K562 (cell line): Measurements from ENCODE around the gene SLC38A10. TPM values are rescaled to one million over a fixed set of nuclear protein-coding genes. Genes with fewer than 3 reads are reported as not detected.

Experiments
- CBX5 ChIP-seq: IDR thresholded peaks from 2 replicates; pipeline ENCODE4 v1.6.1; 2014; ENCODE audit warnings: low read depth, borderline replicate concordance
- CSDE1 ChIP-seq, 2 experiments: fragments of 450-650 bp; IDR thresholded peaks; 2 replicates each; pipeline ENCODE4 v1.6.1; 2016; ENCODE audit warnings: mild to moderate bottlenecking in 1 of 2
- ELF2 ChIP-seq: fragments of 250-450 bp; sonication (Bioruptor Pico); IDR thresholded peaks from 2 replicates; pipeline ENCODE4 v1.5.0; 2021; ENCODE audit warnings: mild to moderate bottlenecking
- HDAC1 ChIP-seq, 2 experiments: fragments of 450-650 bp; IDR thresholded peaks; 2 replicates each; pipeline ENCODE4 v1.6.1; 2016 to 2017; ENCODE audit warnings: inconsistent platforms in 1 of 2, mild to moderate bottlenecking in 1 of 2, moderate library complexity in 1 of 2
- L3MBTL2 ChIP-seq: fragments of 450-650 bp; IDR thresholded peaks from 2 replicates; pipeline ENCODE4 v1.6.1; 2016; ENCODE audit warnings: mild to moderate bottlenecking, moderate library complexity
- RHOXF2B ChIP-seq: fragments of 250-450 bp; sonication (Bioruptor Pico); conservative IDR thresholded peaks from 2 replicates; pipeline ENCODE4 v1.5.1; 2021
- SREBF2 ChIP-seq: sonication (generic); formaldehyde crosslinking; IDR thresholded peaks from 2 replicates; pipeline ENCODE4 v1.4.0; 2020; ENCODE audit warnings: mild to moderate bottlenecking, missing genetic modification reagents
- SUPT5H ChIP-seq: fragments of 450-650 bp; IDR thresholded peaks from 2 replicates; pipeline ENCODE4 v1.6.1; 2016
- U2AF1 ChIP-seq: fragments of 200-400 bp; formaldehyde crosslinking; optimal IDR thresholded peaks from 2 replicates; pipeline ENCODE3; 2017; ENCODE audit warnings: mild to moderate bottlenecking, low read depth, low read length, moderate library complexity
- ZBTB8A ChIP-seq: fragments of 450-650 bp; IDR thresholded peaks from 2 replicates; pipeline ENCODE4 v1.6.1; 2018; ENCODE audit warnings: mild to moderate bottlenecking, moderate library complexity; ENCODE audit not compliant: partially characterized antibody
- ZC3H4 ChIP-seq: sonication (generic); formaldehyde crosslinking; IDR thresholded peaks from 2 replicates; pipeline ENCODE4 v1.9.0; 2021; ENCODE audit warnings: missing genetic modification reagents, borderline replicate concordance
- ZFX ChIP-seq: sonication (generic); formaldehyde crosslinking; IDR thresholded peaks from 2 replicates; pipeline ENCODE4 v1.8.0; 2022; ENCODE audit warnings: mild to moderate bottlenecking, missing genetic modification reagents, moderate library complexity
- ZNF311 ChIP-seq: fragments of 250-450 bp; sonication (Bioruptor Pico); IDR thresholded peaks from 2 replicates; pipeline ENCODE4 v1.4.0; 2020; ENCODE audit warnings: mild to moderate bottlenecking, moderate library complexity
- ZNF444 ChIP-seq: fragments of 250-450 bp; sonication (Bioruptor Pico); IDR thresholded peaks from 2 replicates; pipeline ENCODE4 v1.4.0; 2020; ENCODE audit warnings: mild to moderate bottlenecking, moderate library complexity
- ZNF699 ChIP-seq: fragments of 250-450 bp; sonication (Bioruptor Pico); IDR thresholded peaks from 2 replicates; pipeline ENCODE4 v1.8.0; 2021; ENCODE audit warnings: mild to moderate bottlenecking, moderate library complexity; ENCODE audit not compliant: insufficient replicate concordance
- ZNF76 ChIP-seq: fragments of 250-450 bp; sonication (Bioruptor Pico); IDR thresholded peaks from 2 replicates; pipeline ENCODE4 v1.4.0; 2020; ENCODE audit warnings: mild to moderate bottlenecking, moderate library complexity, borderline replicate concordance
- ZZZ3 ChIP-seq: fragments of 450-650 bp; IDR thresholded peaks from 2 replicates; pipeline ENCODE4 v1.6.1; 2016; ENCODE audit warnings: antibody characterized with exemption, mild to moderate bottlenecking, moderate library complexity
- polyA plus RNA-seq, 8 experiments: library from polyadenylated mRNA; depleted of rRNA in 4 of 8; stranded (reverse) in 5 of 8; unstranded in 3 of 8; fragments of >200 nt; fragmentation: Nextera tagmentation in 2 of 8; fragmentation: Illumina TruSeq in 1 of 8; extraction: Ambion mirVana in 2 of 8; extraction: Trizol in 1 of 8; gene quantifications; 2 replicates each; pipeline versions ENCODE4 v1.2.1 to v1.2.3, GENCODE V29; 2011 to 2014; ENCODE audit warnings: inconsistent platforms in 1 of 8, missing spikeins in 1 of 8
- total RNA-seq, 7 experiments: library from RNA; depleted of rRNA in 6 of 7; stranded (reverse); fragments of >200 nt in 6 of 7; fragmentation: Illumina TruSeq in 2 of 7; extraction: Trizol in 2 of 7; gene quantifications; 2 replicates each; pipeline versions ENCODE4 v1.2.1 to v1.2.3, GENCODE V29; 2011 to 2021; ENCODE audit warnings: low replicate concordance in 1 of 7
- TF ChIP-seq, protein P1 (sequence below), 2 experiments: fragments of 450-650 bp; IDR thresholded peaks; 2 replicates each; pipeline ENCODE4 v1.6.1; 2016; ENCODE audit warnings: mild to moderate bottlenecking in 2 of 2, borderline replicate concordance in 1 of 2, low read depth in 1 of 2, moderate library complexity in 1 of 2
- TF ChIP-seq, protein P2 (sequence below): fragments of 250-450 bp; sonication (Bioruptor Pico); IDR thresholded peaks from 2 replicates; pipeline ENCODE4 v1.5.0; 2020; ENCODE audit warnings: mild to moderate bottlenecking, borderline replicate concordance

The SLC38A10 gene
- total and polyA plus RNA-seq, 9 of the 15 experiments (the other 6 are each of a cell fraction or from before 2014, with no cell fraction given), result 0.45 to 54.2 (median 13.8) TPM

DNA sequence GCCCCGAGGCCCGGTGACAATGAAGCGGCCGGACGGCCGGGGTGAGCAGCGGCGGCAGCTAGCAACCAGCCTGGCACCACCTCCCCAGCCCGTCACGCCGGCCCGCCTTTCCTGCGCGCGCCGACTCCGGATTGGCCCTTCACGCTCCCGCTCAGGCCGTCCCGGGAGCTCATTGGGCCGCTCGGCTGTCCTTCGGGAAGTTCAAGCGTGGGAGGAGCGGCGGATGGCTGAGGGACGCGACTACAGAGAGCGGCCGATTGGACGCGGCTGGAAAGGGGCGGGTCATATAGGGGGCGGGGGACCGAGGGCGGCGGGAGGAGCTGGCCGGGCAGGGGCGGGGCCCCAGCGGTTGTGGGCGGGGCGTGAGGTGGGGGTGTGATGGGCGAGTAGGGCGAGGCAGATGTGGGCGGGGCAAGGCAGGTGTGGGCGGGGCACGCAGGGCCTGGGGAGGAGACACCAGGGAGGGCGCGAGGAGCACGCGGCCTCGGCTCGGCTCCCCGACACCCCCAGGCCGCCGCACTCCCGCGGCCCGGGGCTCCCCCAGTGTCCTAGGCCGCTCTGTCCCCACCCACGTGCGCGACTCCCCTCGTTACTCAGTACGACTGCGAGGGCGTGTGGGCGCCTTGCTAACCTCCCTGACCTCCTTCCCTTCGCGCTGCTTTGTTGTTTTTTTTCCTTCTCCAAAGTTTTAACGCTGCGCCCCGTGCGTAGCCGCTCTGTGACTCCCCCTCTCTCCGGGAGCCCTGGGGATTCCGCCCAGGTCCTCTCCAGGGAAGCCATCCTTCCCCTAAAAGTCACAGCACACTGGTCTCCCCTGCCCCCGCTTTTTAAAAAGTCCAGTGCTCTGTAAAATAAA lies 72.0 kb downstream of the SLC38A10 start, which contains the start of gene CEP131 (continued):
- TF ChIP-seq, protein P1, sequence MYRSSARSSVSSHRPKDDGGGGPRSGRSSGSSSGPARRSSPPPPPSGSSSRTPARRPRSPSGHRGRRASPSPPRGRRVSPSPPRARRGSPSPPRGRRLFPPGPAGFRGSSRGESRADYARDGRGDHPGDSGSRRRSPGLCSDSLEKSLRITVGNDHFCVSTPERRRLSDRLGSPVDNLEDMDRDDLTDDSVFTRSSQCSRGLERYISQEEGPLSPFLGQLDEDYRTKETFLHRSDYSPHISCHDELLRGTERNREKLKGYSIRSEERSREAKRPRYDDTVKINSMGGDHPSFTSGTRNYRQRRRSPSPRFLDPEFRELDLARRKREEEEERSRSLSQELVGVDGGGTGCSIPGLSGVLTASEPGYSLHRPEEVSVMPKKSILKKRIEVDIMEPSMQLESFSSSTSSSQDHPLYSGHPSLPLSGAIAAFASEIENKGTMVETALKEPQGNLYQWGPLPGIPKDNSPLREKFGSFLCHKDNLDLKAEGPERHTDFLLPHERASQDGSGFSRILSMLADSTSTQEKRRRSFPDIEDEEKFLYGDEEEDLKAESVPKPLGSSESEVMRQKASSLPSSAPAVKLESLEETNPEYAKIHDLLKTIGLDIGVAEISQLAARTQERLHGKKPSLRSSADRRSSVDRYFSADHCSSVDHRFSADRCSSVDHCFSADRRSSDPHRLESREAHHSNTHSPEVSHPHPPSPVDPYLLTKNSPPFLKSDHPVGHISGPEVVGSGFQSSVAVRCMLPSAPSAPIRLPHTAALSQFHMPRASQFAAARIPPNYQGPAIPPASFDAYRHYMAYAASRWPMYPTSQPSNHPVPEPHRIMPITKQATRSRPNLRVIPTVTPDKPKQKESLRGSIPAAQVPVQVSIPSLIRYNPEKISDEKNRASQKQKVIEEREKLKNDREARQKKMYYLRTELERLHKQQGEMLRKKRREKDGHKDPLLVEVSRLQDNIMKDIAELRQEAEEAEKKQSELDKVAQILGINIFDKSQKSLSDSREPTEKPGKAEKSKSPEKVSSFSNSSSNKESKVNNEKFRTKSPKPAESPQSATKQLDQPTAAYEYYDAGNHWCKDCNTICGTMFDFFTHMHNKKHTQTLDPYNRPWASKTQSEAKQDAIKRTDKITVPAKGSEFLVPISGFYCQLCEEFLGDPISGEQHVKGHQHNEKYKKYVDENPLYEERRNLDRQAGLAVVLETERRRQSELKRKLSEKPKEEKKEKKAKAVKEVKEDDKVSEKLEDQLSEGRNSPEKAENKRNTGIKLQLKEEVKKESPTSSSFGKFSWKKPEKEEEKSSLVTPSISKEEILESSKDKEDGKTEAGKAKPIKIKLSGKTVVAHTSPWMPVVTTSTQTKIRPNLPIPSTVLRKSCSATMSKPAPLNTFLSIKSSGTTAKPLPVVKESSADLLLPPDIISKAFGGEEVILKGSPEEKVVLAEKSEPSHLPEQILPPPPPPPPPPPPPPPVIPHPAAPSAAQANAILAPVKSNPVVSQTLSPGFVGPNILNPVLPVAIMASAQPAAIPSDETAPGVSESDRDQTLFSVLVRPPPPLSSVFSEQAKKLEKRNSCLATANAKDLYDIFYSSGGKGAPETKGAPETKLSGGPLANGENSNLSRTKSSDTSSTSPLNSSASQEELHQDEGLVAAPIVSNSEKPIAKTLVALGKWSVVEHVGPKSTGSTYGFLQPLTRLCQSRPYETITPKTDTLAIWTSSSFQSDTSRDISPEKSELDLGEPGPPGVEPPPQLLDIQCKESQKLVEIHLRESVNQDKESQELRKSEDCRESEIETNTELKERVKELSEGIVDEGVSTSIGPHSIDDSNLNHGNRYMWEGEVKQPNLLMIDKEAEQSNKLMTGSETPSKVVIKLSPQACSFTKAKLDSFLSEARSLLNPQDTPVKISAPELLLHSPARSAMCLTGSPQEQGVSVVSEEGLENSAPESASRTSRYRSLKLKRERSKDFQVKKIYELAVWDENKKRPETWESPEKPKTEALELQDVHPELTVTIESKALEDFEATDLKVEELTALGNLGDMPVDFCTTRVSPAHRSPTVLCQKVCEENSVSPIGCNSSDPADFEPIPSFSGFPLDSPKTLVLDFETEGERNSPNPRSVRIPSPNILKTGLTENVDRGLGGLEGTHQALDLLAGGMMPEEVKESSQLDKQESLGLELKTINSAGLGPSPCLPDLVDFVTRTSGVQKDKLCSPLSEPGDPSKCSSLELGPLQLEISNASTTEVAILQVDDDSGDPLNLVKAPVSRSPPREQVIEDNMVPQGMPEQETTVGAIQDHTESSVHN (IDR thresholded peaks at IDR 0.05; ENCODE audit: borderline replicate concordance in 1 of 2, low read depth in 1 of 2), result no peak
- TF ChIP-seq SREBF2 (CRISPR knock-in tag), result no peak
- TF ChIP-seq ZFX (CRISPR knock-in tag), result peak; percentile 92
- peak; percentile 79 for TF ChIP-seq SUPT5H
- no peak for TF ChIP-seq ZC3H4 (CRISPR knock-in tag)
- TF ChIP-seq ZNF311 (CRISPR knock-in tag), result 0 out of 2 replicates have a peak, but pooled peaks have one; percentile 22
- TF ChIP-seq L3MBTL2, result peak; percentile 100
- no peak for TF ChIP-seq RHOXF2B
- no peak for TF ChIP-seq ZZZ3
- no peak; the same call in 1 of the 2 replicates for TF ChIP-seq ZNF76 (CRISPR knock-in tag)
- TF ChIP-seq, protein P2, sequence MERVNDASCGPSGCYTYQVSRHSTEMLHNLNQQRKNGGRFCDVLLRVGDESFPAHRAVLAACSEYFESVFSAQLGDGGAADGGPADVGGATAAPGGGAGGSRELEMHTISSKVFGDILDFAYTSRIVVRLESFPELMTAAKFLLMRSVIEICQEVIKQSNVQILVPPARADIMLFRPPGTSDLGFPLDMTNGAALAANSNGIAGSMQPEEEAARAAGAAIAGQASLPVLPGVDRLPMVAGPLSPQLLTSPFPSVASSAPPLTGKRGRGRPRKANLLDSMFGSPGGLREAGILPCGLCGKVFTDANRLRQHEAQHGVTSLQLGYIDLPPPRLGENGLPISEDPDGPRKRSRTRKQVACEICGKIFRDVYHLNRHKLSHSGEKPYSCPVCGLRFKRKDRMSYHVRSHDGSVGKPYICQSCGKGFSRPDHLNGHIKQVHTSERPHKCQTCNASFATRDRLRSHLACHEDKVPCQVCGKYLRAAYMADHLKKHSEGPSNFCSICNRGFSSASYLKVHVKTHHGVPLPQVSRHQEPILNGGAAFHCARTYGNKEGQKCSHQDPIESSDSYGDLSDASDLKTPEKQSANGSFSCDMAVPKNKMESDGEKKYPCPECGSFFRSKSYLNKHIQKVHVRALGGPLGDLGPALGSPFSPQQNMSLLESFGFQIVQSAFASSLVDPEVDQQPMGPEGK (CRISPR knock-in tag), result no peak
- TF ChIP-seq ELF2 (CRISPR knock-in tag), result no peak
- TF ChIP-seq HDAC1 (IDR thresholded peaks at IDR 0.05), result peak in 1 of 2 experiments; percentile 64; a peak in 2 of 4 replicates
- no peak for TF ChIP-seq U2AF1
- TF ChIP-seq CBX5, result no peak
- no peak for TF ChIP-seq ZBTB8A
- TF ChIP-seq ZNF699 (CRISPR knock-in tag), result no peak
- TF ChIP-seq CSDE1 (IDR thresholded peaks at IDR 0.05), result no peak
- TF ChIP-seq ZNF444 (CRISPR knock-in tag), result no peak
